Amygdala (tissue), 56 donors: ENCODE results near the gene PTK7.
"Not testable (repeated sequence)": the region's sequence is repeated elsewhere in the genome, so short reads cannot be mapped to it uniquely, and the experiment has no call there.

Source experiments
- DNase-seq, 56 donors: peaks; one replicate each; lab custom pipeline; 2025; lab: John Stamatoyannopoulos, UW

Gene PTK7

GRCh38 chr6:43075670-43076463 lies at the start of gene PTK7:
Gene PTK7, plus strand, starts transcription at chr6:43076314. Its CDS starts 175 bp downstream, at chr6:43076489.
- DNase-seq = peak in 20 of 56 donors; percentile 9 to 53 (median 23)

GRCh38 chr6:43026365-43026764 lies 49.7 kb upstream of the PTK7 start:
- no peak for DNase-seq

DNA sequence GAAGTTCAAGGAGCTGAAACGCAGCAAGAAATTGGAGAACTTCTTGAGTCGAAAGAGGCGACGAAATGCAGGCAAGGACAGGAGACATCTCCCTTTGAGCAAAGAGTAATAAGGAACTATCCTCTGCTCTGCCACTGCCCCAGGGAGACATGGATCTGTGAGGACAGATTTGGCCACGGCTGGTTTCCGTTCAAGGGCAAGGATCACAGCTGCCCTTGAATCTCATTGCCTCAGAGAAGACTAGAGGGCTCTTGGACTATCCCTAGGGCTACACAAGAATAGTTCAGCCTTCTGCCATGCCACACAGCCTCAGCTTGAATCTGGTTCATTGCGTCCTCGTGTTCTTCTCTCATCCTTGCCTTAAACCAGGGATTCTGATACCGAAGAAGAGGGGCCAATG lies 47.0 kb upstream of the PTK7 start:
- DNase-seq = no peak

DNA sequence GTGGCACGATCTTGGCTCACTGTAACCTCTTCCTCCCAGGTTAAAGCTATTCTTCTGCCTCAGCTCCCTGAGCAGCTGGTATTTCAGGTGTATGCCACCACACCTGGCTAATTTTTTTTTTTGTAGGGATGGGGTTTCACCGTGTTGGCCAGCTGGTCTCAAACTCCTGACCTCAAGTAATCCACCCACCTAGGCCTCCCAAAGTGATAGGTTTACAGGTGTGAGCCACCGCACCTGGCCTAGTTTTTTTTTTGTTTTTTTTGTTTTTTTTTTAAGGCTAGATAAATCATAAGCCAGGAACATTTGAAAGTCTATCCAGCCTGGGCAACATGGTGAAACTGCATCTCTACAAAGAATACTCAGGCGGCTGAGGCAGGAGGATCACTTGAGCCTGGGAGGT lies 43.8 kb upstream of the PTK7 start:
- DNase-seq = no peak

DNA sequence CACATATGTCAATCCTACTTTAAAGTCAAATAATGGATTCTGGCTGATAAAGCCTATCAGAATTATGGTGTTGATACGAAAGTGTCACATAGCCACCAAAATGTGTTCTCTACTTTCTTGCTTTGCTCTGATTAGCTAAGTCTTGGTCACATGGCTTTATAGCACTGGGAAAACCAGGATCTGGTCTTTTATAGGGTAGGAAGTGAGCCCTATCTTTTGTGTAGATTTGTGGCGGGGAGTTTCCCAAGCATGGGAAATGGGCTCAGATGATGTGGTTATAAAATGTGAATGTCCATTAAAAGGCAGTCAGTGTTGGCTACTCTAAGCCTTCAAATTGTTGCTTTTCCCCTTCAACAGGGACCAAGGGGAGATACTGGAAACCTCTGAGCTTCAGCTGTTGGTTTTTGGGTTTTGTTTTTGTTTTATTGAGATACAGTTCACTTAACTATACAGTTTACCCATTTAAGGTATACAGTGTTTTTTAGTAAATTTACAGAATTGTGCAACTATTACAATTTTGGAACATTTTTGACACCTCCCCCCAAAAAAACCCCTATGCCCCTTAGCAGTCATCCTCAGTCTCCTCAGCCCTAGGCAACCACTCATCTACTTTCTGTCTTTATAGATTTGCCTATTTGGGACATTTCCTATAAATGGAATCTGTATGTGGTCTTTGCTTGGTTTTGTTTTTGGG lies 42.5 kb upstream of the PTK7 start:
- no peak for DNase-seq

GRCh38 chr6:43034190-43034525 lies 42.0 kb upstream of the PTK7 start:
- DNase-seq = no peak

DNA sequence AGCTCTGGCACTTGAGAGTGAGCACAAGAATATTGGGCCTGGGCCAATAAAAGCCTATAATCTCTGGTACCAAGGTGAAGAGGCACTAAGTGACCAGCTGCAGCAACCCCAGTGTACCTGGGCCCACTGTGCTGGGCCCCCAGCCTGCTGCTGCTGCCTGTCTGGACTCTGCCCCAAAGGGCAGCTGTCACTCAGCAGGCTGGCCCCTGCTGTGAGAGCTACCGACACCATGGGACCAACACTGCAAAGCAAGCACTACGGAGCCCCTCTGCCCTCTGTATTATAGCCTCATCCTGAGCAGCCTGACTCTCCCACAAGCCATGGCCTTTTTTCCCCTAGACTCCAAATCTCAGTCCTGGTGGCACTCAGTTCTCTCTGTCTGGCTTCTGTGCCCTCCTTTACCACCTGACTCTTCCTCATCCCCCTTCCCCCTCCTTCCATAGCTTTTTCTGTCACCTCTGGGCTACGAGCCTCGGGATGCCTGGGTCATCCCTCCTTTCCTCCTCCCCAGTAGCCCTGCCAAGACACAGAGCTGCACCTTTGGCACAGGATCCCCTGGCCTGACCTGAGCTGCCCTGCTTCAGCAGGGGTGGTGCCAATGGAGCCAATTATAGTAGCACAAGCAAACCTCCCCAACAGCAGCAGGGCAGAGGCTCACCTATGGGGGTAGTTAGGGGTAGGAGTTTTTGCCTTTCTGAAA lies 40.5 kb upstream of the PTK7 start:
- DNase-seq = no peak

GRCh38 chr6:43036712-43037111 lies 39.4 kb upstream of the PTK7 start:
- DNase-seq = no peak

GRCh38 chr6:43037197-43037596 lies 38.9 kb upstream of the PTK7 start:
- no peak for DNase-seq

- DNase-seq = no peak
These were observed 38.4 kb upstream of the PTK7 start for GRCh38 chr6:43037706-43038105.

GRCh38 chr6:43038727-43039126 lies 37.4 kb upstream of the PTK7 start:
- DNase-seq = no peak

- DNase-seq = no peak
These were observed 35.4 kb upstream of the PTK7 start for GRCh38 chr6:43040542-43041257.

GRCh38 chr6:43041475-43041874 lies 34.6 kb upstream of the PTK7 start:
- DNase-seq = not testable (repeated sequence)

- DNase-seq = no peak
These were observed 32.8 kb upstream of the PTK7 start for GRCh38 chr6:43043310-43043709.

- DNase-seq = no peak
These were observed 30.7 kb upstream of the PTK7 start for GRCh38 chr6:43045371-43045930.

GRCh38 chr6:43047998-43048397 lies 28.1 kb upstream of the PTK7 start:
- DNase-seq = no peak

GRCh38 chr6:43050981-43051380 lies 25.1 kb upstream of the PTK7 start:
- DNase-seq = no peak

- DNase-seq = no peak
These were observed 23.8 kb upstream of the PTK7 start for GRCh38 chr6:43052225-43052841.

- peak in 2 of 56 donors; percentile 29 to 33 for DNase-seq
These were observed 23.1 kb upstream of the PTK7 start for GRCh38 chr6:43052842-43053544.
